ENCODE results near the gene RNPEPL1.
"Not testable (repeated sequence)": the region's sequence is repeated elsewhere in the genome, so short reads cannot be mapped to it uniquely, and the experiment has no call there.

The RNPEPL1 gene

DNA sequence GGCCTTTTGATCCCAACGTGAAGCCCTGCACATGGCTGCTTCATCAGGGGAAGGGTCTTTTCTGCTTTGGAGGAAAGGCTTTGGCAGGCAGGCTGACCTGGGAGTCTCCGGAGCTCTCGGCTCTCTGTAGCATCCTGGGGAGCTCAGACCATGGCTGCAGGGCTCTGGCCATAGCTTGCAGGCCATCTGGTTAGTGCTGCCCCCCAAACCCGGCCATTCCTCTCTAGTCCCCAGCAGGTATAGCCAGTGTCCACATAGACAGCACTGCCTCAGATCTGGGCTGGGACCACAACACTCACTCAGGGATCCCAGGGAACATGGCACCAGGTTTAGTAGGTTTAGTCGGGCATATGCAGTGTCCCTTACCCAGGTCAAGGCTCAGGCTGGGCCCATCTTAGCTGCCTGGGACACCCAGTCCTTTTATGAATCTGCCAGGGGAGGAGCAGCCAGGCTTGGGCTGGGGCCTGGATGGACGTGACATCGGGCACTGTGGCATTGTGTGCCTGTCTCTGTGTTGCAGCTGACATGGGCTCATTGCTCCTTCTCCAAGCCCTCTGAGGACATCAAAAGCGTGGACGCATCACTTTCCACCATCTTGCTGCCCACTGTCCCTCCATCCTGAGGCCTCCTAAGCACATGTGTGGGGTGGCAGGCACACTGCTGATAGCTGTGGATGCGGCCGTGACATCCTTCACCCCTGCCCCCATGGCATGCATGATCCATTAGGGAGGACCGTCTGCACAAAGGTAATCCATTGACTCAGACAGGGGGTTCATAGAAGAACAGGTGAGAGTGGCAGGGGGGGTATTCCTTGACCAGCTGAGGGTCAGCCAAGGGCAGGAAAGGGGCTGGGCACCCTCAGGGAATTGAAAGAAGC, 37.8 kb downstream of the RNPEPL1 start:
- no peak for DNase-seq

- no peak for DNase-seq
These were observed 43.4 kb downstream of the RNPEPL1 start for GRCh38 chr2:240611601-240612210.

GRCh38 chr2:240613781-240614180, 45.5 kb downstream of the RNPEPL1 start:
- no peak for DNase-seq

GRCh38 chr2:240614391-240614790, 46.1 kb downstream of the RNPEPL1 start:
- no peak for DNase-seq

- no peak for DNase-seq
These were observed 47.1 kb downstream of the RNPEPL1 start for GRCh38 chr2:240615396-240615795.

DNA sequence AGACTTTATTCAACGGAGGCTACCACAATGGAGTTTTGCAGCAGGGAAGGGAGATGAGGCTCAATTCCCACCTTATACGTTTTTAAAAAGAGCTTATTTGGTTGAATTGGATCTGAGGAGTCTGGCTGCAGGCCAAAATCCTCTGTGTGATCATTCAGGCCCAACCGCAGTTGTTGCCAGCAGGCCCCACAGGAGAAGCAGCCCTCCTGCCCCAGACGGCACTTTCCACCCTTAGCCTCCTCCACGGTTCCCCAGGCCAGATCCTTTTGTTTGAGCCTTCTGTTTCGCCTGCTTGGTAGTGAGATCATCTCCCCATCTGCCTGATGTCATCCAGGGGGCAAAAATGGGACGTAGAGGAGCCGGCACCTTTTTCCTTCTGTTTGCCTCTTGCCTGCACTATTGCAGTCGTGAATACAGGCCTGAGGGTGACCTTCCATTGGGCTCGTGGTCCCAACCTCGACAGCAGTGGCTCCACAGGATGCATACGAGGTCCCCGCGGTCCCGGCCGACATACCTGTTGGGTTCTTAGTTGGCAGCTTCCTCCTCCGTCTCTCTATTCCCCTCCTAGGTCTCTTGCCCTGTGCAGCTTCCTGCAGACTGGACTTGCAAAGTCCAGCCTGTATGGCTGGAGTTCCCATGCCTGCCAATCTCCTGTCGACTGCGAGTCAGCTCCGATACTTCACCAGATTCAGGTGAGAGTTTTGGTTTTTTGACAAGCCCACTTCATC, 47.7 kb downstream of the RNPEPL1 start:
- no peak for DNase-seq

DNA sequence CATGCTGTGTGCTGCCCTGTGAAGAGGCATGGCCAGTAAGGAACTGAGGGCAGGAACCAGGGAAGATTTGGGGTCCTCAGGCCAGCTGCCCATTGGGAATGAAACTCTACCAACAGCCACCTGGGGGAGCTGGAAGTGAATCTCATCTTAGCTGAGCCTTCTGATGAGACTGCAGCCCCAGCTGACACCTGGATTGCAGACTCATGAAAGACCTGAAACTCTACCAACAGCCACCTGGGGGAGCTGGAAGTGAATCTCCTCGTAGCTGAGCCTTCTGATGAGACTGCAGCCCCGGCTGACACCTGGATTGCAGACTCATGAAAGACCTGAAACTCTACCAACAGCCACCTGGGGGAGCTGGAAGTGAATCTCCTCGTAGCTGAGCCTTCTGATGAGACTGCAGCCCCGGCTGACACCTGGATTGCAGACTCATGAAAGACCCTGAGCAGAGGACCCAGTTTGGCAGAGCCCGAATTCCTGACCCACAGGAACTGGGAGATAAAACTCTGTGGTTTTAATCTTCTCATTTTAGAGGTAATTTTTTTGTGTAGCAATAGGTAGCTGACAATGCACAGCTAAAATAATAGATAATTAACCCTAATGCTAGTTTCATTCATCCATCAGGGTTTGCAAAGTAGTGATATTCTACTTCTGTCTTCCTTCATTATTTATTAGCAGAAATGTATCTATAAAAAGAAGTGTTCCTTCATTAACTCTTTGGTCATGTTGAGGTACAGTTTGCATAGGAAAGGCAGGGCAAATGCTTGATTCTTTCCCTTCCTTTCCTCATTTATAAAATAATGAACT, 48.8 kb downstream of the RNPEPL1 start:
- not testable (repeated sequence) for DNase-seq

GRCh38 chr2:240618776-240619175, 50.5 kb downstream of the RNPEPL1 start:
- no peak for DNase-seq

DNA sequence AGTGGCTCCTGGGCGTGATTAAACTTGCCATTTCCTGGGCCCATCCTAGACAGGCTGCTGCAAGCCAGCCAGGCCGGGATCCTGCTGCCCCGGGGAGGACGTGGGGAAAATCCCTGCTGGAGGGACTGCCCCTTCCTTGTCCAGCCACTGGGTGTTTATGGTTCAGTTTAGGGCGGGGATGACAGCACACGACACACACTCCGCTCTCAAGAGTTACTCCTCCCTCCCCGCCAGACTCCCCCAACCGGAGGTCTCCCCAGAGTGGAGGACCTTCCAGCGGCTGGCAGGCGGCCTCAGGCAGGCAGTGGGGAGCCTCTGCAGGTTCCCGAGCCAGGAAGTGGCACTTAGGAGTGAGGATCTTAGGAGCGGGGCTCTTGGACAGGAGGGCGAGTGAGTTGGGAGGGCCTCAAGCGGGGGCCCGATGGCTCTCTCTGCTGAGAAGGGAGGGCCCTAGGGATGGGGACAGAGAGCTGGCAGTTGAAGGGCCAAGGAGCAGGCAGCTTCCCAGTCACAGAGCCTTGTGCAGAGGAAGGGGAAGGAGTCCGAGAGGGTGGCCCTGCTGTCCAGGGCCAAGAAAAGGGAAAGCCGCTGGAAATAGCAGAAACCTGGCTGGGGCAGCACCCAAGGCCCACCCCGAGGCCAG, 51.3 kb downstream of the RNPEPL1 start:
- no peak for DNase-seq

GRCh38 chr2:240620149-240620731, 52.0 kb downstream of the RNPEPL1 start:
- DNase-seq: no peak

DNA sequence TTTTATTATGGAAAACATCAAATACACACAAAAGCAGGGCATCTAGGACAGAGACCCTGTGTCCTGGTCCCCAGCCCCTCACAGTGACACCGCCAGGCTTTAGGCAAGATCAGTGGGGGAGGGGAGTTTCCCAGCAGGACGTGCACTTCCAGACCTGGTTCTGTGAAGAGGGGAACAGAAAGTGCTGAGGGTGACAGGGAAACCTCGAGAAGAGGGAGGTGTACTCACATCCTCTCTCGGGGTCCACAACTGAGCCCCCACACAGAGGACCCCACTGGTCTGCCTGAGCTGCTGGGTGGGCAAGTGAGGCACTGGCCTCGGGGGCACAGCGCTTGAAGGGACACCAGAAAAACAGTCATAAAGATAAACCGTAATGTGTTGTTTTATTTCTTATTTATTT, 52.6 kb downstream of the RNPEPL1 start:
- DNase-seq: no peak

DNA sequence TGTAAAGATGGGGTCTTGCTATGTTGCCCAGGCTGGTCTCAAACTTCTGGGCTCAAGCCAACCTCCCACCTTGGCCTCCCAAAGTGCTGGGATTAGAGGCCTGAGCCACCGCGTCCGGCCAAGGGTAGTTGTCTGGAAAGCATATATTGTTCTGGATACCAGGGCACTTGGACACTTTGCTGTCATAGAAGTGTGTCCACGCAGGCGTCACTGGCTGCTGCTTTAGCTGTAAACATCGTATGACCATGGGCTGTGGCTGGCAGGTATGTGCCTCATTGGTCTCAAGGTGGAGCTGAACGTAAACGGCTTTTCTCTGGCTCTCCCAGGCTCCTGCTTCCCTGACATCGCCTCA, 53.8 kb downstream of the RNPEPL1 start:
- no peak for DNase-seq

DNA sequence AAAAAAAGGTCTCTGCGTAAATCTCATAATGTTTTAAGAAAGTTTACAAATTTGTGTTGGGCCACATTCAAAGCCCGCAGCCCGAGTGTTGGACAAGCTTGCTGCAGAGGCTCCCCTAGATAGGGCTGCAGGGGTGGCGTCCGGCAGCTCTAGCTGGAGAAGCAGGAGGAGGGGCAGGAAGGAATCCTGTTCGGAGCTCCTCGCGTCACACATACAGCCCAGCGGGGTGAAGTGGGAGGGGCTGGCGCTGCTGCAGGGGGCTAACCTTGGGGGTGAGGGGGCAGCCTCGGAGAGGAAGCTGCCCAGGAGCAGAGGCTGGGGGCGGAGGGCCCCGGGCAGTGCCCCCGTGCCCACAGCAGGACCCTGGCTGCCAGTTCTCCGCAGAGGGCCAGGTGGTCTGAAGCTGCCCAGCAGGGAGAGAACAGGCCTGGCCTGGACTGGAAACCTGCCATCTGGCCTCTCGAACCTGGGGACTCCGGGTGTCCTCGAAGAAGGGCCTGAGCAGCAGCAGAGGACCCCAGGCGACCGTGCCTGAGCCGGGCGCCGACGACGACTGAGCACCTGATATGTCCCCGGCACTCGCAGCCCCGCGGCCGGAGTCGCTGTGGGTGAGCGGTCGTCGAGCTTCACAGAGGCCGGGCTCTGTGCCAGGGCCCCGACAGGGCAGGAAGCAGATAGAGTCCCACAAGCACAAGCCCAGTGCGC, 54.4 kb downstream of the RNPEPL1 start:
- no peak for DNase-seq

DNA sequence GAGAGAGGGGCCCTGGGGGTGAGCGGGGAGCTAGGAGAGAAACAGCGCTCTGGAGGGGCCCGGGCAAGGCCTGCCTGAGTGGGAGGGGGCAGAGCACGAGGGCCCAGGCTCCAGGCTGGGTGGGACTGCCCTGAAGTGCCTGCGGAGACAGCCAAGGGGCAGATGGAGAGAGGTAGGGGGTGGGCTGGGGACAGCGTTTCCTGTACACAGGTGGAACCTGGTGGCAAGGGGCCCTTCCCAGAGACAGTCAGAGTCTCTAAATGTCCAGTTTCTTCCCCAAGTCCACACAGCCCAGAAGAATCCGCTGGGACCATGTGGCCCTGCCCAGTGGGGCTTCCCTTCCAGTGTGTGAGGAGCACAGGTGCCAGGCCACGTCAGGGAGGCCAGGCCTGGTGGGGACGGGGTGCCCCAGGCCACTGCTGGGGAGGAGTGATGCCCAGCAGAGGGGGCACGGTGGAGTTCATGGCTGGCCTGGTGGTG, 55.3 kb downstream of the RNPEPL1 start:
- DNase-seq: no peak

GRCh38 chr2:240624011-240624949, 56.0 kb downstream of the RNPEPL1 start:
- no peak for DNase-seq

DNA sequence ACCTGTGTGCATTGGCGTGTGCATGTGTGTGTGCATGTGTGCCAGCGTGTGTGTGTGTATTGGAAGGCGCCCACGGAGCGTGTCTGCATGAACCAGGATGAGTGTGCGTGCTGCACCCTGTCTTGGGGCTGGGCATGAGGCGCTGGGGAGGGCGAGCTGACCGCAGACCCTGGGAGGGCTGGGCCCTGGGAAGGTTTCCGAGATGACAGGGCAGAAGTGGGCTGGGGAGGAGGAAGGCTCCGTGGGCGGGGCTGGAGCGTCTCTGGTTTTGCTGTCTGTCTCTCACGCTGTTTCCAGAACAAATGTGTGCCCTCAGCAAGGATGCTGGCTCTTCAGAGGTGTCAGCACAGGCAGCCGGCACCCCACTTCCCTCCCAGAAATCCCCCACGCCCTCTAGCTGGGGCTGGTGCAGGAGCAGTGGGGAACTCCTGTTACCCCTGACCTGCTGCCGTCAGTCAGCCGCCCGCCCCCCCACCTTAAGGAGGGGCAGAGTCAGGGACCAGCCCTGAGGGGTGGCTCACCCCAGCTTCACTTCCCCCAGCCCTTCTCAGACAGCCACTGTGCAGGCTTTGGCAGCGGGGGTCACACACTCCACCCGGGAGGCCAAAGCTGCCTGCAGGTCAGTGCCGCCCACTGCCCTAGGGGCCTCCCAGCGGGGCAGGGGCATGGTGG, 56.8 kb downstream of the RNPEPL1 start, which contains the start of gene GPR35:
Gene GPR35 (plus strand): TSS at position 531 of the 672 bp plus-strand sequence. CDS start 4,473 bp downstream, outside the sequence.
- DNase-seq: no peak

DNA sequence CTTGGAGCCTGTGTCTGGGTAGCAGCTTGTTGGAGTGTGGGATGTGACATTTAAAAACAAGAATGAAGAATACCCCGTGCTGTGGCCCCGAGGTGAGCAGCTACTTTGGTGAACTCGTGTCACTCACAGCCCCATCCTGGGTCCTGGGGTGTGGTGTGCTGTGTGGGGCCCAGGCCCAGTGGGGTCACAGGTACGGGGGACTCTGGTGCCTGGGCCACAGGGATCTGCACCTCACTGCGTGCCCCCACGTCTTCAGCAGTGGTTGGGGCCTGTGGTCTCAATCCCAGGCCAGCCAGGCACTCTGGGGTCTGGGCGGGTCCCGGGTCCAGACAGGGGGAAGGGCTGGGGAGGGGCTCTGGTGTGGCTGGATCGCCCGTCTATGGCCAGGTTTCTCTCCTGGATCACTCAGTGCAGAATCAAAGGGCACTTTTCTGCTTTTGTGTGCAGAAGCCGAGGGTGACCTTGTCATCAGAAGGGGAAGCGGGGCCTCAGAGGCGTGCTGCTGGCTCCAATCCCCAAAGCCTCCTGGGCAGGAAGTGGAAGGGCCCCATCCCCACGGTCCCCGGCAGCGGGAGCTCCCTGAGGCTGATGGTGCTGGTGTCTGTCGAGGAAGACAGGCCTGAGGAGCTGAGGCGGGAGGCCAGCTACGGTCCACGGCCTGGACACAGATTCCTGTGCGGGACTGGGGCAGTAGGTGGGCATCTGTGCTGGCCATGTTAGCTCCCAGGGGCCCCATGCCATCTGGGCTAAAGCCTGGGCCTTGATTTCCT, 58.4 kb downstream of the RNPEPL1 start:
- no peak for DNase-seq

GRCh38 chr2:240627736-240628506, 59.6 kb downstream of the RNPEPL1 start:
- DNase-seq: no peak
